GM12865 (cell line): ENCODE results near the gene IFNA5.

Experiments
- DNase-seq: peaks from one replicate; pipeline ENCODE4 v3.0.0; 2010; ENCODE audit warnings: low read depth
- H3K4me3 ChIP-seq: 2 replicates; pipeline ENCODE4 v1.5.1; 2011; ENCODE audit warnings: mild to moderate bottlenecking, low read depth, low read length, control low read depth
- TF ChIP-seq, protein P1 (sequence below): IDR thresholded peaks from 2 replicates; pipeline ENCODE4 v1.5.1; 2011; ENCODE audit warnings: low read length, control low read depth, low read depth, inconsistent platforms; ENCODE audit not compliant: insufficient read depth; ENCODE audit errors: missing control alignments

The IFNA5 gene

DNA sequence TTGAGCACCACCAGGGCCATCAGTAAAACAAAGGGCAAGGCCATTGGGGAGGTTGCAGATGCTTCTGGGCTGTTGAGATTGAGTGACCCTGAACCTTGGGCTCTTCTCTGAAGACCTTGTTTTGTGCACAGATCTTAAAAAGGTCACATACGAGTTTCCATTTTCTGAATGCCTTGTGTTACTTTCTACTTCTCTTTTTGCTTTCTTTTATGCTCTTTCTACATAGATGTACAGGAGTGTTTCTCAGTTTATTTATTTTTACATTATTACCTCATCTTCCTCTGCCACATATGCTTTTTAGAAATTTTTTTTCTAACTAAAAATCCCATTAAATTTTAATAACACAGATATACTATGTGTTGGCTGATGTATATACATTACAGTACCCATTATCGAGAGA is at the start of gene IFNA5:
IFNA5 (minus strand) TSS at position 101 of the 400 bp plus-strand sequence; CDS start at position 44, 57 bp downstream.
- TF ChIP-seq, protein P1, sequence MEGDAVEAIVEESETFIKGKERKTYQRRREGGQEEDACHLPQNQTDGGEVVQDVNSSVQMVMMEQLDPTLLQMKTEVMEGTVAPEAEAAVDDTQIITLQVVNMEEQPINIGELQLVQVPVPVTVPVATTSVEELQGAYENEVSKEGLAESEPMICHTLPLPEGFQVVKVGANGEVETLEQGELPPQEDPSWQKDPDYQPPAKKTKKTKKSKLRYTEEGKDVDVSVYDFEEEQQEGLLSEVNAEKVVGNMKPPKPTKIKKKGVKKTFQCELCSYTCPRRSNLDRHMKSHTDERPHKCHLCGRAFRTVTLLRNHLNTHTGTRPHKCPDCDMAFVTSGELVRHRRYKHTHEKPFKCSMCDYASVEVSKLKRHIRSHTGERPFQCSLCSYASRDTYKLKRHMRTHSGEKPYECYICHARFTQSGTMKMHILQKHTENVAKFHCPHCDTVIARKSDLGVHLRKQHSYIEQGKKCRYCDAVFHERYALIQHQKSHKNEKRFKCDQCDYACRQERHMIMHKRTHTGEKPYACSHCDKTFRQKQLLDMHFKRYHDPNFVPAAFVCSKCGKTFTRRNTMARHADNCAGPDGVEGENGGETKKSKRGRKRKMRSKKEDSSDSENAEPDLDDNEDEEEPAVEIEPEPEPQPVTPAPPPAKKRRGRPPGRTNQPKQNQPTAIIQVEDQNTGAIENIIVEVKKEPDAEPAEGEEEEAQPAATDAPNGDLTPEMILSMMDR = no peak
- no peak for DNase-seq
- no peak within 1 kb of the TSS for H3K4me3 ChIP-seq

DNA sequence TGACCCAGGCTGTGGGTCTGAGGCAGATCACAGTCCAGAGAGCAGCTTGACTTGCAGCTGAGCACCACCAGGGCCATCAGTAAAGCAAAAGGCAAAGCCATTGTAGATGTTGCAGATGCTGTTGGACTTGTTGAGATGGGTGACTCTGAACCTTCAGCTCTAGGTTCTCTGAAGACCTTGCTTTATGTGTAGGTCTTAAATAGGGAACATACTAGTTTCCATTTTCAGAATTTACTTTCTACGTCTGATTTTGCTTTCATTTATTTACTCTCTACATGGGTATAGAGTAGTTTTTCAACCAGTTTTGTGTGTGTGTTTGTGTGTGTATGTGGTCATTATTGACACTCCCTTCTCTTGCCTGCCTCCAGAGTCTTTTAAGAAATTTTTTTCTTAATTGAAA is 45.7 kb upstream of the IFNA5 start, which contains the start of gene IFNA6:
IFNA6 (minus strand) TSS at position 101 of the 400 bp plus-strand sequence; CDS start at position 101, 0 bp downstream.
- no peak within 1 kb of the TSS for H3K4me3 ChIP-seq
- no peak for DNase-seq
- TF ChIP-seq, protein P1 = no peak

DNA sequence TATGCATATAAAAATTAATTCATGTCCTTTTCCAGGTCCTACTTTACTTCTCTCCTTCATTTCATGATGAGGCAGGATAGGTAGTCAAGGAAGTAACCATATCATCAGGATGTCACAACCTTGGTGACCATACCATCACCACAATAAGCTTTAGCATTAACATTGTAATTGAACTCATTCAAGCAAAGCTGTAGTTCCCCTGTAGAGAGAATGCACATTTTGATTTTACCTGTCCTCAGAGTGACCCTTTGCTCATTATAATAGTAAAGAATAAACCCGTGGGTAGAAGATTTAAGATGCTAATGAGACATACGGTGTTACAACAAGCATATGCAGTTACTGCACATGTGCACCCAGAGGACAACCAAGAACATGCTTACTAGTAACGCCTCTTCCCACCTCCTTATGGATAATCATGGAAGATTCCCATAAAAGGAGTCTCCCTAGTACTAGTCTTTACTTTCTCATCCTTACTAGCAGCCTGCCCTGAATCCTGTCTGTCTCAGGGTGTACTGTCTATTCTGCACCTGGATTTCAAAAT is 43.4 kb upstream of the IFNA5 start:
- no peak overlapping the region for H3K4me3 ChIP-seq
- DNase-seq = no peak
- TF ChIP-seq, protein P1 = no peak

DNA sequence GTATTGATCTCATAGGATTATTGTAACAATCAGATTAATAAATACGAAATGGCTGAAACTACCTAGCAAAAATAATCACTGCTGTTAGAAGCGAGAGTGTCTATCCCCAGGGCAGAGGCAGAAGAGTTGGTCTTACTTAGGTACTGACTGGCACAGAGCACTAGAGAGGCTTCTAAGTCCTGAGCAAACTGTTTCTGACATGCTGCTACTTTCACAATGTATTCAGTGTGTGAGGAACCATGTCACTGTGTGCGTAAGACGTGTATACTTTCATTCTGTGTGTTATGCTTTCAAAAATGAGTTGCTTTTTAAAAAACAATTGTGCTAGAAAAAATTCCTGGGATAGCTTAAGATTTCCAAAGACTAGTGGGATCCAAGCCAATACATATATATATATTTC is 35.6 kb upstream of the IFNA5 start:
- TF ChIP-seq, protein P1 = no peak
- no peak for DNase-seq
- no peak overlapping the region for H3K4me3 ChIP-seq

DNA sequence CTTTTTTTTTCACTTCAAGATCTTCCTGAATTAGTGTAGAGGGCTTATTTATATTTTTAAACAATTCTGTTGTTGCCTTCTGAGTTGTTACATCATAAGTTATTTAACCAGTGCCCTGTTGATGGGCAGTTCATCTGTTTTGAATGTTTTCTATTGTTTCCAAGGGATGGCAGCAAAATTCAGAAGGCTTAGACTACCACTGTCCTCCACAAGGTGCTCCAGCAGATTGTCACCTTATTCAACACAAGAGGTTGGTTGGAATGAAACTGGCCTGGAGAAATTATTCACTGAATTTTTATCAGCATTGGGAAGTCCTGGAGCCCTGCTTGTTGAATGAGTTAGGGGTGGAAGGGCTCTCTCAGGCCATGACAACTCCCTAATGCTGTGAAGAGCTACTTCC is 31.3 kb upstream of the IFNA5 start:
- TF ChIP-seq, protein P1 = no peak
- no peak for DNase-seq
- no peak overlapping the region for H3K4me3 ChIP-seq

DNA sequence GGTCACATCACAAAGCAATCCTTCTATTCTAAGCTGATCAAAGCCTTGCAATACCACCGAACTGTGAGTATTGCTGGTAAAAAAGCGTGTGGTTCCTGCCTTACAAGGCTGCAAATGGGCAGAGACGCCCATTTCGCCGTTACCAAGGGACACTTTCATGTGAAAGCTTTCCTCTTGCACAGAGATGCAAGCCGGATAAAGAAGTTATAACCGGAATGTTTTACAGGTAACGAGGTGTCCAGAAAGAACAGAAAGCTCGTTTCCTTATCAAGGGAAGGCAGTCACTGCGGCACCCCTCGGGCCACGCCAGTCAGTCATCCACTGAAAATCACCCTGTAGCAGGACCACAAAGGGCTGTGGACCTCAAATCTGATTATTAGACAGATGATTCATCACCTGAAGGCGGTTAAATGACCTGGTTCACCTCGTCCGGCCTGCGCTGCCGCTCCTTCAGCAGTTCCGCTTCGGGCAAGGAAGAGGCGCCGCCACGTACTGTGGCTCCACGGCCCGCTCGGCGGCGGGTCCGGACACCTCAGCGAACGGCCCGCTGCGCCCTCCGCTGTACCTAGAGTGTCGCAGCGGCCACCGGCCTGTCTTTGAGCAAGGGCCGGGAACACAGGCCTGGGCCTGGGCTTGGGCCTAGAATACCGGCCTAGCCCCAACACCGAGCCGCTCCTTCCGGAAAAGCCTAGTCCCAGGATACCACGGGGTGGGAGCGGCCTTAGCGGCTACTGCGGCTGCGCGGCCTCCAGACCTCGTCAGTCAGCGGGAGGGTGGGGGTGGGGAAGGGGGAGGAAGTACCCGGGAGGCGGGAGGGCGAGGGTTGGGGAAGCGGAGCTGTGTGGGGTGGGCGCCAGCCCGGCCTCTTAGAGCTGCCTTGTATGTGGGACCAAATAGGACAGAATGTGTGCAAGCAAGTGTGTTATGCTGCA is 29.9 kb upstream of the IFNA5 start, which contains the start of gene KLHL9:
KLHL9 (minus strand) TSS at position 704 of the 932 bp plus-strand sequence; CDS start at position 159, 545 bp downstream.
- DNase-seq = peak; percentile 94
- peak within 1 kb of the TSS; percentile 61 for H3K4me3 ChIP-seq
- TF ChIP-seq, protein P1 = no peak
